GM19023 (cell line): ENCODE results near the gene USP19.

Source experiments
- ATAC-seq: cut with Tn5 transposase; IDR thresholded peaks from one replicate; pipeline ENCODE4 v1.9.1; 2021; ENCODE audit warnings: mild to moderate bottlenecking, moderate library complexity; ENCODE audit not compliant: unreplicated experiment

The USP19 gene

GRCh38 chr3:49104427-49105291 lies 16.0 kb downstream of the USP19 start, which contains the start of gene QARS1:
Gene QARS1 (minus strand): TSS chr3:49104757. CDS start chr3:49104733, 24 bp downstream.
- ATAC-seq, result peak; percentile 83

GRCh38 chr3:49104052-49104426 lies 16.6 kb downstream of the USP19 start:
- ATAC-seq, result no peak

GRCh38 chr3:49100046-49100615 lies 20.5 kb downstream of the USP19 start:
- ATAC-seq, result no peak

- no peak for ATAC-seq
Measured at GRCh38 chr3:49098910-49099630, 21.6 kb downstream of the USP19 start.

DNA sequence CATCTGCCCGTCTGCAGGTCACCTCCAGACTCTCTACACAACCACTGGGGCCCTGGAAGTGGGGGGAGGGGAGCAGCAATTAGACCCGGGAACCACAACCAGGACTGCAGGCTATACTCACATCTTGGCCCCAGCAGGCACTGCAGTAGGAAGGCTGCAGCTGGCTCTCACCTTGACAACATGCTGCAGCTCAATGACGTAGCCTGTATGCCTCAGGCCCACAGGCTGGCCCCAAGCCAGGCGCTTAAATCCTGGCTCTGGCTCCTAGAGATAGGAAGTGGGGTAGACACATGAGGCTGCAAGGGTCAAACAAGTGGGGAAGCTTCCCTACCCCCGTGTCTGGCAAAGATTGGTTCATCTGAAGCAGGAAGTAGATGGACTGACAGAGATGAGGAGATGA lies 22.2 kb downstream of the USP19 start:
- no peak for ATAC-seq

DNA sequence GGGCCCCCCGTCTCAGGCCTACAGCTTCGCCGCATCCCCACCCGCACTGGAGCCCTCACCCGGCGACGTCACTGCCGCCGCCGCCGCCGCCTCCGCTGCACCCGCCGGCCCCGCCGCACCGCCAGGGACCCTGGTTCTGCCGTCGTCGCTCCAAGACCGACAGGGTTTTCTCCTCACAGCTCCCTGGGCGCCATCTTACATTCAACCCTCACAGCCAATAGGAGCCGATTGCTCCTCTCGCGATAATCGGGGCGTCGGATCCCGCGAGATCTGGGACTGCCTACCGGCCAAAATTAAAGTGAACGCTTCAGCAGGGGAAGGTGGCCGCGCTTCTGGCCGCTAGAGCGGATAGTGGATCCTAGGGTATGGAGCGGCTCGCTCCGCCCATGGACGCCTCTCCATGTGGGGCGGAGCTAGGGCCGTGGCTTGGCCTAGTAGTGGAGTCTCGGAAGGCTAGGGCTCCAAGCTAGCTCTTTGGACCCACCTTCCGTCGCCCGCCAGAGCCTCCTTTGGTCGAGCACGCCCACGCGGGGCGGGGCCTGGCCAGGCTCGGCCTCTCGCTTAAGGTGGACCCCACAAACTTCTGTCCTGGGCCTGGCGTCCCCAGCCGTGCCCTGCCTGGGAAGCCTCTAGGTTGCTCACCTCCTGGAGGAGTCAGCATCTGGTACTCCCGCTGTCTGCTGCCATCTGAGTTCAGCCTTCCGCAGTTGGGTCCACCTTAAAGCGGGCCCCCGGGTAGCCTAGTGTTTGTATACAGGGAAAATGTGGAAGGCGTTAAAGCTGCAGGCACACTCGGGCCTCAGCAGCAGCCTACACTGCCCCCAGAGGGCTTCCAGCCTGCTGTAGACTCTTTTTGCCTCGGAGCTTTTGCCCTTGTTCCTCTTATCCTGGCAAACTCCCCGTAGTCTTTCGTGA lies 26.5 kb downstream of the USP19 start, which contains the start of gene QRICH1:
Gene QRICH1 (minus strand): TSS at position 219 of the 915 bp plus-strand sequence. CDS start 17,054 bp downstream, outside the sequence.
- ATAC-seq, result peak; percentile 83

GRCh38 chr3:49092938-49093852 lies 27.4 kb downstream of the USP19 start:
- peak; percentile 39 for ATAC-seq

DNA sequence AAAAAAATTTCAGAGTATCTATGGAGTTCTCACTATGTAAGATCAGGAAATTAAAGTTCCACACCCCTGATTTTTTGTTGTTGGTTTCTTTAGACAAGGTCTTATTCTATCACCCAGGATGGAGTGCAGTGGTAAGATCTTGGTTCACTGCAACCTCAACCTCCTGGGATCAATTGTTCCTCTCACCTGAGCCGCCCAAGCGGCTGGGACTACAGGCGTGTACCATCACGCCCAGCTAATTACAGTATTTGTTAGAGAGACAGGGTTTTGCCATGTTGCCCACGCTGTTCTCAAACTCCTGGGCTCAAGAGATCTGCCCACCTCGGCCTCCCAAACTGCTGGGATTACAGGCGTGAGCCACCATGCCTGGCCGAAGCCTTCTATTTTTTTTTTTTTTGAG lies 39.2 kb downstream of the USP19 start:
- no peak for ATAC-seq

- ATAC-seq, result no peak
Measured at GRCh38 chr3:49079270-49079669, 41.4 kb downstream of the USP19 start.

GRCh38 chr3:49076646-49077045 lies 44.0 kb downstream of the USP19 start:
- ATAC-seq, result no peak

DNA sequence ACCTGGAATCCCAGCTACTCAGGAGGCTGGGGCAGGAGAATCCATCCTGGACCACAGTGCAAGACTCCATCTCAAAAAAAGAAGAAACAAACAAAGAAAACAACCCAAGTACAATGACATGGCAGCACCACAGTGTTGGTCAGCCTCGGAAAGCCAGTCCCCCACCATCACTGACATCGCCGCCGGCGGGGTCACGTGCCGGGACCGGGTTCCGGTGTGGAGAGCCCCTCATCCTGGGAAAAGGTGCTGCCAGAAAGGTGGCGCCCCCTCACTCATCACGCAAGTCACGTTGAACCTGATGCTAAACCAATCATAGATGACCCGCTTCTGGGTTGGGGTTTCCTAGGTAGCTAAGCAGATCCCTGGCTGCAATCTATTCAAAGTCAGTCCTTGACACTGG lies 44.5 kb downstream of the USP19 start:
- no peak for ATAC-seq
